ENCODE data around the gene SEC31B. TPM values are rescaled to one million over a fixed set of nuclear protein-coding genes. Genes with fewer than 3 reads are reported as not detected.

Gene SEC31B
- polyA plus RNA-seq, 1 donor from 2014 or later, result 17.1 TPM

DNA sequence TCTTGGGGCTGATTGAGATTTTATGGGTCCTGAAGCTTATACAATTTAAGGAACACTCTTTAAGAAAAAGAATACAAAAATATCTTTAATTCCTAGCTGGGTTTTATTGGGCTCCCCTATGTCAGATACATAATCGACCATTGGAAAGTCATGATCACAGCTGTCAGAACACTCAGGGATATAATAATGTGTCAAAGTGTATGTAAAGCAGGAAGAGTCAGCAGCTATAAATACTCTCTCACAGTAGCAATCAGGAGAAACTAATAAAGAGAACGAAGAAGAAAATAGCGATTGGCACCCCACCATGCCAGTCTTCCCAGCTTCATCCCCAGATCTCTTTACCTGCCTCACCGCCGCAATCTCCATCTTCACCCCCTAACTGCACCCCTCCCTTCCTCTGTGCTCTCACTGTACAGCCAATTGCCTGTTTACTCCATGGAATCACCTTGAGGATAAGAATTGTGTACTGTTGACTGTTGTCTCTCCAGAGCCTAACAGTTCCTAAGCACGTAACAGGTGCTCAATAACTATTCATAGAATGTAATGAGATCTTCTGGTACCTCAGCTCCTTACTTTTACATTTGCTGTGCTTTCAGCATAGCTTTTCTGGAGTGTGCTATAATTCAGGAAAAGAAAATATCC, 80.9 kb downstream of the SEC31B start:
- Histone ChIP-seq H3K27me3 (ENCODE audit: insufficient read depth, low read depth, low read length) (no peaks in the 10 kb centered on the region), H3K79me2 (replicated peaks; ENCODE audit: insufficient read depth, low read length) (no peaks in the 10 kb centered on the region), H3K4me3 (ENCODE audit: low read length) (no peak overlapping the region), H3K9me3 (ENCODE audit: low read length) (no peaks in the 10 kb centered on the region), H3K9me2 (ENCODE audit: insufficient read depth, low read length) (no peaks in the 10 kb centered on the region), H2AFZ (ENCODE audit: low read depth, low read length) (no peak overlapping the region), H3K36me3 (ENCODE audit: insufficient read depth, low read length) (no peaks in the 10 kb centered on the region), H4K20me1 (ENCODE audit: insufficient read depth) (no peaks in the 10 kb centered on the region), H3K4me2 (ENCODE audit: low read length) (no peak overlapping the region), H3K27ac (ENCODE audit: low read length) (no peak overlapping the region), H3F3A (ENCODE audit: insufficient read depth, low read length, poor library complexity, severe bottlenecking) (no peaks in the 10 kb centered on the region), H3K9ac (ENCODE audit: low read length) (no peak overlapping the region)
- no peak for TF ChIP-seq EP300 (conservative IDR thresholded peaks at IDR 0.05; ENCODE audit: poor library complexity, severe bottlenecking)
- no peak for TF ChIP-seq MXI1 (conservative IDR thresholded peaks at IDR 0.05; ENCODE audit: poor library complexity, severe bottlenecking)
- no peak for TF ChIP-seq TAF1 (IDR thresholded peaks at IDR 0.05; ENCODE audit: low read depth)
- no peak for TF ChIP-seq RAD21 (conservative IDR thresholded peaks at IDR 0.05)

Other genes starting within 250 kb of the SEC31B start
- 262 and 299 TPM in 2 replicates for gene BLOC1S2, start 233.2 kb downstream of the SEC31B start, polyA plus RNA-seq
- not detected in 2 replicates for gene PKD2L1, start 189.6 kb downstream of the SEC31B start, polyA plus RNA-seq
- 82.9 and 85.0 TPM in 2 replicates for gene SCD, start 172.6 kb downstream of the SEC31B start, polyA plus RNA-seq
- 0.37 TPM in 1 of 2 replicates, not detected in the other for gene WNT8B, start 56.9 kb downstream of the SEC31B start, polyA plus RNA-seq
- gene NDUFB8, start 10.0 kb upstream of the SEC31B start, polyA plus RNA-seq, result 407 and 483 TPM in 2 replicates
- 12.2 and 16.1 TPM in 2 replicates for gene HIF1AN, start 16.1 kb upstream of the SEC31B start, polyA plus RNA-seq
- not detected in 2 replicates for gene PAX2, start 225.7 kb upstream of the SEC31B start, polyA plus RNA-seq